Stimulated activated CD4-positive, alpha-beta T cell treated with anti-CD3 and anti-CD28 coated beads, Interleukin-1b, Interleukin-23, amount 100 ng/mL, for 24 hours (primary cell): ENCODE measurements around the gene SERPINB7.
"Not testable (repeated sequence)": the region's sequence is repeated elsewhere in the genome, so short reads cannot be mapped to it uniquely, and the experiment has no call there.

Source experiments
- DNase-seq, 4 experiments: peaks; one replicate each; pipeline ENCODE4 v3.0.0-alpha.2; 2020; ENCODE audit warnings: low read depth in 4 of 4, low spot score in 1 of 4

The SERPINB7 gene

GRCh38 chr18:63775166-63775730 lies at the start of gene SERPINB7:
Gene SERPINB7 (plus strand): TSS chr18:63775418. CDS start chr18:63782373, 6,955 bp downstream.
- no peak for DNase-seq

GRCh38 chr18:63725682-63726480 lies 49.3 kb upstream of the SERPINB7 start:
- DNase-seq = no peak

GRCh38 chr18:63730773-63731172 lies 44.4 kb upstream of the SERPINB7 start:
- no peak for DNase-seq

GRCh38 chr18:63731215-63731614 lies 44.0 kb upstream of the SERPINB7 start:
- DNase-seq = no peak

- no peak for DNase-seq
Measured at GRCh38 chr18:63736876-63737275, 38.3 kb upstream of the SERPINB7 start.

- DNase-seq = no peak
Measured at GRCh38 chr18:63741769-63742168, 33.4 kb upstream of the SERPINB7 start.

- DNase-seq = no peak
Measured at GRCh38 chr18:63747006-63747405, 28.2 kb upstream of the SERPINB7 start.

- DNase-seq = no peak
Measured at GRCh38 chr18:63749489-63749888, 25.7 kb upstream of the SERPINB7 start.

- DNase-seq = no peak
Measured at GRCh38 chr18:63752636-63753035, 22.6 kb upstream of the SERPINB7 start.

- no peak for DNase-seq
Measured at GRCh38 chr18:63753676-63754075, 21.5 kb upstream of the SERPINB7 start.

- DNase-seq = no peak
Measured at GRCh38 chr18:63757541-63757940, 17.7 kb upstream of the SERPINB7 start.

GRCh38 chr18:63758615-63759240 lies 16.5 kb upstream of the SERPINB7 start:
- no peak for DNase-seq

GRCh38 chr18:63759786-63760185 lies 15.4 kb upstream of the SERPINB7 start:
- not testable (repeated sequence) for DNase-seq

GRCh38 chr18:63762518-63762917 lies 12.7 kb upstream of the SERPINB7 start:
- DNase-seq = no peak

GRCh38 chr18:63763831-63764600 lies 11.2 kb upstream of the SERPINB7 start:
- no peak for DNase-seq

- DNase-seq = no peak
Measured at GRCh38 chr18:63765837-63766236, 9.4 kb upstream of the SERPINB7 start.

- DNase-seq = no peak
Measured at GRCh38 chr18:63773551-63773950, 1.7 kb upstream of the SERPINB7 start.

- no peak for DNase-seq
Measured at GRCh38 chr18:63774511-63774910, 707 bp upstream of the SERPINB7 start.

- DNase-seq = no peak
Measured at GRCh38 chr18:63779386-63779785, 4.2 kb downstream of the SERPINB7 start.

GRCh38 chr18:63783394-63783793 lies 8.2 kb downstream of the SERPINB7 start:
- no peak for DNase-seq

GRCh38 chr18:63784787-63785452 lies 9.7 kb downstream of the SERPINB7 start:
- DNase-seq = no peak
